Left lung (tissue), 10 donors: ENCODE data around the gene MIPEP. TPM values are rescaled to one million over a fixed set of nuclear protein-coding genes. Genes with fewer than 3 reads are reported as not detected.

Experiments used
- ATAC-seq: fragments of 200-7000 bp; cut with Tn5 transposase; one replicate; pipeline ENCODE4 v1.9.1; 2020; ENCODE audit warnings: moderate library complexity
- DNase-seq, 4 donors: peaks; one replicate each; pipeline ENCODE4 v3.0.0-alpha.2; 2013 to 2020
- H3K27ac ChIP-seq, 2 donors: fragments of 200-600 bp; sonication (generic) in 1 of 2; one replicate each; pipeline versions ENCODE4 v1.5.0 to v1.8.0; 2020 to 2021
- H3K27me3 ChIP-seq, 2 donors: fragments of 200-600 bp; sonication (generic) in 1 of 2; one replicate each; pipeline versions ENCODE4 v1.5.0 to v1.8.0; 2020 to 2021
- H3K36me3 ChIP-seq, 2 donors: fragments of 200-600 bp; sonication (generic) in 1 of 2; one replicate each; pipeline versions ENCODE4 v1.5.0 to v1.8.0; 2020 to 2021
- H3K4me1 ChIP-seq, 2 donors: fragments of 200-600 bp; one replicate each; pipeline ENCODE4 v1.8.0; 2021
- H3K4me3 ChIP-seq, 2 donors: fragments of 200-600 bp; sonication (generic) in 1 of 2; one replicate each; pipeline versions ENCODE4 v1.5.0 to v1.8.0; 2020 to 2021; ENCODE audit warnings: mild to moderate bottlenecking in 1 of 2
- H3K9me3 ChIP-seq, 2 donors: fragments of 200-600 bp; sonication (generic) in 1 of 2; one replicate each; pipeline versions ENCODE4 v1.5.0 to v1.8.0; 2020 to 2021
- CTCF ChIP-seq, 2 donors: fragments of 200-600 bp; sonication (generic) in 1 of 2; IDR thresholded peaks; one replicate each; pipeline versions ENCODE4 v1.5.0 to v1.8.0; 2021; ENCODE audit warnings: antibody characterized with exemption in 2 of 2
- intact Hi-C, 2 donors: fragments of 100-400 bp; cut with DNase I; formaldehyde crosslinking; loops; one replicate each; pipeline versions ENCODE4 v1.11.2 to v1.14.2; 2022
- polyA plus RNA-seq, 6 donors: library from polyadenylated mRNA; unstranded; fragments of 120-200 nt; gene quantifications; one replicate each; pipeline ENCODE4 v1.2.1, GENCODE V29; 2013; ENCODE audit not compliant: insufficient read length in 6 of 6
- total RNA-seq, 2 donors: library from RNA; stranded (reverse); fragmentation: NEBNext Ultra II Directional; extraction: Animal tissue kit (Norgen Biotek cat#: 25700); gene quantifications; one replicate each; pipeline ENCODE4 v1.2.1, GENCODE V29; 2021
- donor health status: DM: no; HTN: yes; CAD: no.
- donor health status: DM: no; HTN: no; CAD: no.

Gene MIPEP
- total and polyA plus RNA-seq, 8 donors = 15.6 to 26.2 (median 17.4) TPM

GRCh38 chr13:23912469-23912868 is 23.3 kb upstream of the MIPEP start:
- no peaks in the 10 kb centered on the region for H3K36me3 ChIP-seq
- intact Hi-C loops = no loop called here
- H3K4me1 ChIP-seq = no peaks in the 10 kb centered on the region
- no peak overlapping the region for H3K4me3 ChIP-seq
- TF ChIP-seq CTCF (IDR thresholded peaks at IDR 0.05) = no peak
- H3K27ac ChIP-seq = no peak overlapping the region
- DNase-seq = no peak
- no peaks in the 10 kb centered on the region for H3K9me3 ChIP-seq
- H3K27me3 ChIP-seq = no peaks in the 10 kb centered on the region
- ATAC-seq = no peak

GRCh38 chr13:23909606-23910005 is 20.4 kb upstream of the MIPEP start:
- no peak overlapping the region for H3K4me3 ChIP-seq
- no peak for TF ChIP-seq CTCF (IDR thresholded peaks at IDR 0.05)
- intact Hi-C loops = no loop called here
- no peaks in the 10 kb centered on the region for H3K4me1 ChIP-seq
- H3K27ac ChIP-seq = no peak overlapping the region
- H3K9me3 ChIP-seq = no peaks in the 10 kb centered on the region
- H3K36me3 ChIP-seq = no peaks in the 10 kb centered on the region
- DNase-seq (no peak), ATAC-seq (no peak)
- peaks cover 0 to 5% of the 10 kb centered on the region in 2 donors for H3K27me3 ChIP-seq

GRCh38 chr13:23905766-23906165 is 16.6 kb upstream of the MIPEP start:
- H3K27ac ChIP-seq = no peak overlapping the region
- intact Hi-C loops = no loop called here
- H3K4me1 ChIP-seq = peaks cover 6 to 8% of the 10 kb centered on the region in 2 donors
- no peaks in the 10 kb centered on the region for H3K9me3 ChIP-seq
- DNase-seq = no peak
- no peak for ATAC-seq
- H3K27me3 ChIP-seq = peaks cover 12 to 43% of the 10 kb centered on the region in 2 donors
- no peak for TF ChIP-seq CTCF (IDR thresholded peaks at IDR 0.05)
- H3K36me3 ChIP-seq = no peaks in the 10 kb centered on the region
- H3K4me3 ChIP-seq = no peak overlapping the region

GRCh38 chr13:23903906-23904280 is 14.7 kb upstream of the MIPEP start:
- Histone ChIP-seq H3K4me3 (no peak overlapping the region), H3K27me3 (peaks cover 12 to 44% of the 10 kb centered on the region in 2 donors), H3K9me3 (no peaks in the 10 kb centered on the region), H3K36me3 (no peaks in the 10 kb centered on the region), H3K27ac (no peak overlapping the region), H3K4me1 (peaks cover 6 to 8% of the 10 kb centered on the region in 2 donors)
- ATAC-seq = peak; percentile 8
- no peak for TF ChIP-seq CTCF (IDR thresholded peaks at IDR 0.05)
- no peak for DNase-seq
- intact Hi-C loops = no loop called here

GRCh38 chr13:23902975-23903905 is 14.0 kb upstream of the MIPEP start:
- peak in 1 of 4 donors; percentile 82 for DNase-seq
- intact Hi-C loops = no loop called here
- Histone ChIP-seq H3K27me3 (peaks cover 12 to 44% of the 10 kb centered on the region in 2 donors), H3K27ac (no peak overlapping the region), H3K4me3 (peak overlapping the region in 1 of 2 donors; percentile 5), H3K4me1 (peaks cover 6 to 8% of the 10 kb centered on the region in 2 donors), H3K9me3 (no peaks in the 10 kb centered on the region), H3K36me3 (no peaks in the 10 kb centered on the region)
- no peak for TF ChIP-seq CTCF (IDR thresholded peaks at IDR 0.05)
- ATAC-seq = peak; percentile 34
